ENCODE measurements around the gene SETD1B.

- TF ChIP-seq POLR2A (IDR thresholded peaks at IDR 0.05), result no peak
- no peak for TF ChIP-seq CTCF (IDR thresholded peaks at IDR 0.05)
Measured at GRCh38 chr12:121770813-121771625, 32.8 kb upstream of the SETD1B start.

All from adrenal gland (tissue), 5 donors.